Transverse colon (tissue), 4 donors: Measurements from ENCODE around the gene BRMS1. TPM values are rescaled to one million over a fixed set of nuclear protein-coding genes. Genes with fewer than 3 reads are reported as not detected.

Experiments
- DNase-seq: peaks from one replicate; pipeline ENCODE4 v3.0.0-alpha.2; 2019
- H3K27ac ChIP-seq, 4 donors: fragments of 200-600 bp; sonication (generic); 2 replicates each; pipeline ENCODE4 v1.5.1; 2016 to 2018; ENCODE audit warnings: inconsistent platforms in 4 of 4
- H3K27me3 ChIP-seq: fragments of 200-600 bp; sonication (generic); 2 replicates; pipeline ENCODE4 v1.5.1; 2017; ENCODE audit warnings: inconsistent platforms
- H3K36me3 ChIP-seq, 4 donors: fragments of 200-600 bp; sonication (generic); 2 replicates each; pipeline ENCODE4 v1.5.1; 2017 to 2019; ENCODE audit warnings: inconsistent platforms in 4 of 4
- H3K4me1 ChIP-seq, 4 donors: fragments of 200-600 bp; sonication (generic); 2 replicates each; pipeline ENCODE4 v1.5.1; 2017 to 2020; ENCODE audit warnings: inconsistent platforms in 4 of 4
- H3K4me3 ChIP-seq, 4 donors: fragments of 200-600 bp; sonication (generic); 1 replicate in 1 of 4; 2 replicates in 3 of 4; pipeline versions ENCODE4 v1.5.1 to v1.6.1; 2017 to 2019; ENCODE audit warnings: inconsistent platforms in 4 of 4
- H3K9me3 ChIP-seq, 2 donors: fragments of 200-600 bp; sonication (generic); 2 replicates each; pipeline ENCODE4 v1.5.1; 2017 to 2019; ENCODE audit warnings: inconsistent platforms in 2 of 2
- EP300 ChIP-seq: sonication (generic); formaldehyde crosslinking; IDR thresholded peaks from one replicate; pipeline ENCODE4 v1.6.1; 2017; ENCODE audit warnings: antibody characterized with exemption, low read depth
- POLR2A ChIP-seq: fragments of 450-650 bp; IDR thresholded peaks from one replicate; pipeline ENCODE4 v1.6.1; 2016; ENCODE audit warnings: antibody characterized with exemption, mild to moderate bottlenecking, moderate library complexity
- POLR2AphosphoS5 ChIP-seq, 3 donors: sonication (generic); formaldehyde crosslinking; IDR thresholded peaks; one replicate each; pipeline ENCODE4 v1.6.1; 2016; ENCODE audit warnings: antibody characterized with exemption in 3 of 3
- WGBS, 2 donors: methylation state at CpG; one replicate each; pipeline ENCODE4 v1.1.5; 2018; ENCODE audit warnings: low coverage in 1 of 2; 5-methylcytosine and 5-hydroxymethylcytosine counted together
- in situ Hi-C, 4 donors: fragments of 200-750 bp; cut with MboI; loops; one replicate each; pipeline versions ENCODE4 v1.15.0 to v1.15.1; 2017; ENCODE audit warnings: low sequenced_read_pairs in 3 of 4, low pct_ligation_motif_present in 1 of 4, low pct_unique_long_range_greater_than_20kb in 1 of 4
- intact Hi-C: fragments of 100-400 bp; cut with DNase I; formaldehyde crosslinking; loops from one replicate; pipeline ENCODE4 v1.15.1; 2023; ENCODE audit warnings: low total_unique reads
- total RNA-seq, 4 donors: library from RNA; depleted of rRNA; stranded (reverse); fragments of >200 nt; gene quantifications; one replicate each; pipeline ENCODE4 v1.1.0, GENCODE V29; 2016
- TF ChIP-seq, protein P1 (sequence below), 5 experiments: fragments of 200-600 bp in 3 of 5; fragments of 450-650 bp in 2 of 5; sonication (generic) in 3 of 5; IDR thresholded peaks; 1 replicate in 2 of 5; 2 replicates in 3 of 5; pipeline ENCODE4 v1.5.1; 2016 to 2017; ENCODE audit warnings: antibody characterized with exemption in 5 of 5, inconsistent platforms in 3 of 5, mild to moderate bottlenecking in 2 of 5, moderate library complexity in 1 of 5

BRMS1 gene
- total RNA-seq, 4 donors from 2014 or later: 34.0 to 178 (median 63.1) TPM

- Histone ChIP-seq H3K36me3 (peaks cover 0 to 11% (median 4%) of the 10 kb centered on the region in 4 donors), H3K27ac (peak within 1 kb of the TSS; percentile 76 to 82 (median 78)), H3K9me3 (no peaks in the 10 kb centered on the region), H3K4me1 (peaks cover 12 to 26% (median 21%) of the 10 kb centered on the region in 4 donors), H3K4me3 (peak within 1 kb of the TSS; percentile 40 to 65 (median 58)), H3K27me3 (no peaks in the 10 kb centered on the region)
- WGBS, 2 donors: 13% methylated on average over 21 of the region's 22 CpGs; no CpG with 5 or more reads in 1 of the 2 donors
- in situ Hi-C loops (no loop called here), intact Hi-C loops (no loop called here)
- TF ChIP-seq POLR2A: peak; percentile 59
- no peak for TF ChIP-seq EP300
- TF ChIP-seq POLR2AphosphoS5 (IDR thresholded peaks at IDR 0.05): peak; percentile 59 to 76 (median 71)
- TF ChIP-seq, protein P1, sequence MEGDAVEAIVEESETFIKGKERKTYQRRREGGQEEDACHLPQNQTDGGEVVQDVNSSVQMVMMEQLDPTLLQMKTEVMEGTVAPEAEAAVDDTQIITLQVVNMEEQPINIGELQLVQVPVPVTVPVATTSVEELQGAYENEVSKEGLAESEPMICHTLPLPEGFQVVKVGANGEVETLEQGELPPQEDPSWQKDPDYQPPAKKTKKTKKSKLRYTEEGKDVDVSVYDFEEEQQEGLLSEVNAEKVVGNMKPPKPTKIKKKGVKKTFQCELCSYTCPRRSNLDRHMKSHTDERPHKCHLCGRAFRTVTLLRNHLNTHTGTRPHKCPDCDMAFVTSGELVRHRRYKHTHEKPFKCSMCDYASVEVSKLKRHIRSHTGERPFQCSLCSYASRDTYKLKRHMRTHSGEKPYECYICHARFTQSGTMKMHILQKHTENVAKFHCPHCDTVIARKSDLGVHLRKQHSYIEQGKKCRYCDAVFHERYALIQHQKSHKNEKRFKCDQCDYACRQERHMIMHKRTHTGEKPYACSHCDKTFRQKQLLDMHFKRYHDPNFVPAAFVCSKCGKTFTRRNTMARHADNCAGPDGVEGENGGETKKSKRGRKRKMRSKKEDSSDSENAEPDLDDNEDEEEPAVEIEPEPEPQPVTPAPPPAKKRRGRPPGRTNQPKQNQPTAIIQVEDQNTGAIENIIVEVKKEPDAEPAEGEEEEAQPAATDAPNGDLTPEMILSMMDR (IDR thresholded peaks at IDR 0.05): peak in 3 of 5 experiments; percentile 19 to 24 (median 24)
- DNase-seq: peak; percentile 71
These were observed 8.4 kb downstream of the BRMS1 start, which contains the start of gene RIN1 for GRCh38 chr11:66336234-66337102. Gene RIN1 (minus strand): TSS chr11:66336434. CDS start chr11:66336402, 32 bp downstream.

- Histone ChIP-seq H3K9me3 (no peaks in the 10 kb centered on the region), H3K27me3 (no peaks in the 10 kb centered on the region), H3K4me1 (peaks cover 12 to 26% (median 21%) of the 10 kb centered on the region in 4 donors), H3K4me3 (peak overlapping the region; percentile 40 to 65 (median 58)), H3K27ac (peak overlapping the region; percentile 76 to 82 (median 78)), H3K36me3 (peaks cover 0 to 5% (median under 1%) of the 10 kb centered on the region in 4 donors)
- TF ChIP-seq POLR2A: no peak
- no peak for TF ChIP-seq POLR2AphosphoS5 (IDR thresholded peaks at IDR 0.05)
- TF ChIP-seq EP300: no peak
- TF ChIP-seq, protein P1 (IDR thresholded peaks at IDR 0.05): no peak
- in situ Hi-C loops: no loop called here
- DNase-seq: no peak
- intact Hi-C loops: no loop called here
- 15% methylated on average over 32 of the region's 35 CpGs; no CpG with 5 or more reads in 1 of the 2 donors for WGBS, 2 donors
These were observed 9.2 kb downstream of the BRMS1 start for GRCh38 chr11:66335531-66336233.

DNA sequence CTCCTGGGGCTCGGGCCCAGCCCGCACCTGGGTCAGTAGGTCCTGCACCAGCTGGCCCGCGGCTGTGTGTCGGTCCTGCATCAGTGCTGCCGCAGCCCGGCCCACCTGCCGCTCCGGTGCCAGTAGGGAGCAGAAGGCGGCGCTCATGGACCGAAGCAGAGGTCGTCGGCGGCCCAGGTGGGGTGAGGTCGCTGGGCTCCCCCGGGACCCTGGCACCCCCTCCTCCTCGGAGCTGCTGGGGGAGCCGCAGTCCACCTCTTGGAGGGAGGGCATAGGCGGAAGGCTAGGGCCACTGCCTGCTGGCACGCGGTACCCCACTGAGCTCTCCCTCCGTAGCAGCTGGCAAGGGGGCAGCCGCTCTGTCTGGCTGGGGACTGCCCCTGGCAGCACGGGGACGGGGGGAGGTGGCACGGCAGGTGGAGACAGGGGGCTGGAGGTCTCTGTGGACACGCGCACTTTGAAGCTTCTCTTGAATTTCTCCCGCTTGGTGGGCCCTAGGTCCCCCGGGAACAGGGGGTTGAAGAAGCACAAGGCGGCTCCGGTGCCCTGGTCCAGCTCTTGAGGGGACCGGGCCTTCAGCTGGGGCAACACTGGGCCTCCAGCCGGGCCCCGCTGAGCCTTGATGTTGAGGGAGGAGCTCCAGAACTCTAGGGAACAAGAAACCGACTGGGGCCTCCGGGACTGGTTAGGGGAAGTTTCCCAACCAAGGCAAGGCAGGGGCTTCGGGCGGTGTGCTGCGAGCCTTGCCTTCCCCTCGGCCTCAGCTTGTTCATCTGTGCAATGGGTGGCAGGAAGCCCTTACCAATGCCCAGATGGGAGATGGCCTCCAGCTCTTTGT, 10.1 kb downstream of the BRMS1 start:
- peaks cover 12 to 26% (median 21%) of the 10 kb centered on the region in 4 donors for H3K4me1 ChIP-seq
- H3K4me3 ChIP-seq: peak overlapping the region in 1 of 4 donors; percentile 65
- no peaks in the 10 kb centered on the region for H3K9me3 ChIP-seq
- WGBS, 2 donors: 85% methylated on average over 34 of the region's 42 CpGs; no CpG with 5 or more reads in 1 of the 2 donors
- H3K27ac ChIP-seq: no peak overlapping the region
- intact Hi-C loops: no loop called here
- in situ Hi-C loops: no loop called here
- TF ChIP-seq POLR2A (no peak), EP300 (no peak), POLR2AphosphoS5 (IDR thresholded peaks at IDR 0.05) (no peak)
- TF ChIP-seq, protein P1 (IDR thresholded peaks at IDR 0.05): no peak
- DNase-seq: no peak
- H3K36me3 ChIP-seq: no peaks in the 10 kb centered on the region
- H3K27me3 ChIP-seq: no peaks in the 10 kb centered on the region
